ENCODE results near the gene SDSL. TPM values are rescaled to one million over a fixed set of nuclear protein-coding genes. Genes with fewer than 3 reads are reported as not detected.

SDSL gene
- total and polyA plus RNA-seq, 2 of the 13 experiments (the other 11 are each of a cell fraction or from before 2014, with no cell fraction given) = 1.2 to 1.7 TPM

GRCh38 chr12:113399490-113399889 lies 22.7 kb upstream of the SDSL start (continued):
- no peak for TF ChIP-seq ZNF142 (CRISPR knock-in tag; IDR thresholded peaks at IDR 0.05)
- TF ChIP-seq SP1 (IDR thresholded peaks at IDR 0.05) = no peak
- no peak for TF ChIP-seq SP1 (CRISPR knock-in tag; IDR thresholded peaks at IDR 0.05)
- TF ChIP-seq NRL (CRISPR knock-in tag; IDR thresholded peaks at IDR 0.05; ENCODE audit: borderline replicate concordance) = no peak
- no peak for TF ChIP-seq EZH2 (conservative IDR thresholded peaks at IDR 0.05; ENCODE audit: low read depth, low read length)
- no peak for TF ChIP-seq STAT5B (CRISPR knock-in tag; IDR thresholded peaks at IDR 0.05)
- TF ChIP-seq HNF1B (CRISPR knock-in tag; IDR thresholded peaks at IDR 0.05) = no peak
- no peak for TF ChIP-seq HDAC1 (CRISPR knock-in tag; IDR thresholded peaks at IDR 0.05)
- TF ChIP-seq NR2C2 (CRISPR knock-in tag; IDR thresholded peaks at IDR 0.05; ENCODE audit: borderline replicate concordance) = no peak
- no peak for TF ChIP-seq ZNF788 (CRISPR knock-in tag; IDR thresholded peaks at IDR 0.05; ENCODE audit: borderline replicate concordance)
- no peak for TF ChIP-seq U2AF2 (IDR thresholded peaks at IDR 0.05; ENCODE audit: low read depth, low read length)
- TF ChIP-seq FOSL1 (CRISPR knock-in tag; IDR thresholded peaks at IDR 0.05; ENCODE audit: borderline replicate concordance) = no peak
- TF ChIP-seq, protein P1, sequence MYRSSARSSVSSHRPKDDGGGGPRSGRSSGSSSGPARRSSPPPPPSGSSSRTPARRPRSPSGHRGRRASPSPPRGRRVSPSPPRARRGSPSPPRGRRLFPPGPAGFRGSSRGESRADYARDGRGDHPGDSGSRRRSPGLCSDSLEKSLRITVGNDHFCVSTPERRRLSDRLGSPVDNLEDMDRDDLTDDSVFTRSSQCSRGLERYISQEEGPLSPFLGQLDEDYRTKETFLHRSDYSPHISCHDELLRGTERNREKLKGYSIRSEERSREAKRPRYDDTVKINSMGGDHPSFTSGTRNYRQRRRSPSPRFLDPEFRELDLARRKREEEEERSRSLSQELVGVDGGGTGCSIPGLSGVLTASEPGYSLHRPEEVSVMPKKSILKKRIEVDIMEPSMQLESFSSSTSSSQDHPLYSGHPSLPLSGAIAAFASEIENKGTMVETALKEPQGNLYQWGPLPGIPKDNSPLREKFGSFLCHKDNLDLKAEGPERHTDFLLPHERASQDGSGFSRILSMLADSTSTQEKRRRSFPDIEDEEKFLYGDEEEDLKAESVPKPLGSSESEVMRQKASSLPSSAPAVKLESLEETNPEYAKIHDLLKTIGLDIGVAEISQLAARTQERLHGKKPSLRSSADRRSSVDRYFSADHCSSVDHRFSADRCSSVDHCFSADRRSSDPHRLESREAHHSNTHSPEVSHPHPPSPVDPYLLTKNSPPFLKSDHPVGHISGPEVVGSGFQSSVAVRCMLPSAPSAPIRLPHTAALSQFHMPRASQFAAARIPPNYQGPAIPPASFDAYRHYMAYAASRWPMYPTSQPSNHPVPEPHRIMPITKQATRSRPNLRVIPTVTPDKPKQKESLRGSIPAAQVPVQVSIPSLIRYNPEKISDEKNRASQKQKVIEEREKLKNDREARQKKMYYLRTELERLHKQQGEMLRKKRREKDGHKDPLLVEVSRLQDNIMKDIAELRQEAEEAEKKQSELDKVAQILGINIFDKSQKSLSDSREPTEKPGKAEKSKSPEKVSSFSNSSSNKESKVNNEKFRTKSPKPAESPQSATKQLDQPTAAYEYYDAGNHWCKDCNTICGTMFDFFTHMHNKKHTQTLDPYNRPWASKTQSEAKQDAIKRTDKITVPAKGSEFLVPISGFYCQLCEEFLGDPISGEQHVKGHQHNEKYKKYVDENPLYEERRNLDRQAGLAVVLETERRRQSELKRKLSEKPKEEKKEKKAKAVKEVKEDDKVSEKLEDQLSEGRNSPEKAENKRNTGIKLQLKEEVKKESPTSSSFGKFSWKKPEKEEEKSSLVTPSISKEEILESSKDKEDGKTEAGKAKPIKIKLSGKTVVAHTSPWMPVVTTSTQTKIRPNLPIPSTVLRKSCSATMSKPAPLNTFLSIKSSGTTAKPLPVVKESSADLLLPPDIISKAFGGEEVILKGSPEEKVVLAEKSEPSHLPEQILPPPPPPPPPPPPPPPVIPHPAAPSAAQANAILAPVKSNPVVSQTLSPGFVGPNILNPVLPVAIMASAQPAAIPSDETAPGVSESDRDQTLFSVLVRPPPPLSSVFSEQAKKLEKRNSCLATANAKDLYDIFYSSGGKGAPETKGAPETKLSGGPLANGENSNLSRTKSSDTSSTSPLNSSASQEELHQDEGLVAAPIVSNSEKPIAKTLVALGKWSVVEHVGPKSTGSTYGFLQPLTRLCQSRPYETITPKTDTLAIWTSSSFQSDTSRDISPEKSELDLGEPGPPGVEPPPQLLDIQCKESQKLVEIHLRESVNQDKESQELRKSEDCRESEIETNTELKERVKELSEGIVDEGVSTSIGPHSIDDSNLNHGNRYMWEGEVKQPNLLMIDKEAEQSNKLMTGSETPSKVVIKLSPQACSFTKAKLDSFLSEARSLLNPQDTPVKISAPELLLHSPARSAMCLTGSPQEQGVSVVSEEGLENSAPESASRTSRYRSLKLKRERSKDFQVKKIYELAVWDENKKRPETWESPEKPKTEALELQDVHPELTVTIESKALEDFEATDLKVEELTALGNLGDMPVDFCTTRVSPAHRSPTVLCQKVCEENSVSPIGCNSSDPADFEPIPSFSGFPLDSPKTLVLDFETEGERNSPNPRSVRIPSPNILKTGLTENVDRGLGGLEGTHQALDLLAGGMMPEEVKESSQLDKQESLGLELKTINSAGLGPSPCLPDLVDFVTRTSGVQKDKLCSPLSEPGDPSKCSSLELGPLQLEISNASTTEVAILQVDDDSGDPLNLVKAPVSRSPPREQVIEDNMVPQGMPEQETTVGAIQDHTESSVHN (CRISPR knock-in tag; IDR thresholded peaks at IDR 0.05) = no peak
- TF ChIP-seq ZNF484 (CRISPR knock-in tag; IDR thresholded peaks at IDR 0.05; ENCODE audit: borderline replicate concordance, low read depth) = no peak
- no peak for TF ChIP-seq DNMT1 (CRISPR knock-in tag; IDR thresholded peaks at IDR 0.05)
